GM12864 (cell line): ENCODE data around the gene DRAP1.

ENCODE experiments used
- DNase-seq: peaks from one replicate; pipeline ENCODE4 v3.0.0-alpha.2; 2011; ENCODE audit warnings: low read depth
- H3K4me3 ChIP-seq: 2 replicates; pipeline ENCODE4 v1.5.1; 2011; ENCODE audit warnings: mild to moderate bottlenecking, low read depth, low read length, control low read depth
- TF ChIP-seq, protein P1 (sequence below): IDR thresholded peaks from 2 replicates; pipeline ENCODE4 v1.5.1; 2011; ENCODE audit warnings: low read depth, mild to moderate bottlenecking, moderate library complexity, low read length, control low read depth, inconsistent platforms; ENCODE audit errors: missing control alignments

Gene DRAP1

DNA sequence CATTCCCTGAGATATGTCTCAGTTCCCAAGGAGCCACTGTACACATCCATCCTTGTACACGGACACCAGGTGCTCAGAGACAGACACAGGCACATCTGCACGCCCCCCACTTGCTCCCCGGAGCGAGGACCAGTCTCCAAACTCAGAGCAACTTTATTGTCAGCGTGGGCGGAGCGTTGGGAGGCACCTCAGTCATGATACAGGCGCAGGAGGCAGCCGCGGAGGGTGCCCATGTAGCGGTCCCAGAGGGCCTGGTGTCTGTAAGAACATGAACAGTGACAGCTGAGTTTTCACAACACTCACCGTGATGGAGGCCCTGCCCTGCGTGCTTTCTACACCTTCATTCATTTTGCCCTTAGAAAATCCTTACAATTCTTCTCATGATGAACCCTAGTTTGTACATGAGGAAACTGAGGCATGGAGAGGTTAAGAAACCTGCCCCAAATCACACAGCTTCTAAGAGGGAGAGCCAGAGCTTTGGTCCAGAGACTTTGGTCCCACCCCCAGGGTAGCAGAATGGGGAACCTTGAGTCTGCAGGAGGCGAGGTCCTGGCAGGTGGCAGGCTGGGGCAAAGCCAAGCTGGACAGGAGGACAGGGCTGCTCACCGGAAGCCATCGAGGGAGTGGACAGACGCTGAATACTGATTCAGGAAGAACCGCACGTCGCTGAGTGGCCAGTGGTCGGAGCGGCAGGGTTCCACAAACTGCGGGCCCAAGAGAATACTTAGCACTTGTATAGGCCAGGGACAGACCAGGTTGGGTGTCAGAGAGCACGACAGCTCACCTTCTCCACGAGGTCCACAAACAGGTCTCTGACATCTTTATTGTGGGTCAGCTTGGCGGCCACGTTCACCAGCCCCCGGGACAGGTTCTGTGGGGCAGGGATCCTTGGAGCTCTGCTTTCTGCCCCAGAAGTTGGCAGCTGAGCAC, 35.2 kb upstream of the DRAP1 start:
- no peak for DNase-seq
- no peak overlapping the region for H3K4me3 ChIP-seq
- TF ChIP-seq, protein P1, sequence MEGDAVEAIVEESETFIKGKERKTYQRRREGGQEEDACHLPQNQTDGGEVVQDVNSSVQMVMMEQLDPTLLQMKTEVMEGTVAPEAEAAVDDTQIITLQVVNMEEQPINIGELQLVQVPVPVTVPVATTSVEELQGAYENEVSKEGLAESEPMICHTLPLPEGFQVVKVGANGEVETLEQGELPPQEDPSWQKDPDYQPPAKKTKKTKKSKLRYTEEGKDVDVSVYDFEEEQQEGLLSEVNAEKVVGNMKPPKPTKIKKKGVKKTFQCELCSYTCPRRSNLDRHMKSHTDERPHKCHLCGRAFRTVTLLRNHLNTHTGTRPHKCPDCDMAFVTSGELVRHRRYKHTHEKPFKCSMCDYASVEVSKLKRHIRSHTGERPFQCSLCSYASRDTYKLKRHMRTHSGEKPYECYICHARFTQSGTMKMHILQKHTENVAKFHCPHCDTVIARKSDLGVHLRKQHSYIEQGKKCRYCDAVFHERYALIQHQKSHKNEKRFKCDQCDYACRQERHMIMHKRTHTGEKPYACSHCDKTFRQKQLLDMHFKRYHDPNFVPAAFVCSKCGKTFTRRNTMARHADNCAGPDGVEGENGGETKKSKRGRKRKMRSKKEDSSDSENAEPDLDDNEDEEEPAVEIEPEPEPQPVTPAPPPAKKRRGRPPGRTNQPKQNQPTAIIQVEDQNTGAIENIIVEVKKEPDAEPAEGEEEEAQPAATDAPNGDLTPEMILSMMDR, result no peak

DNA sequence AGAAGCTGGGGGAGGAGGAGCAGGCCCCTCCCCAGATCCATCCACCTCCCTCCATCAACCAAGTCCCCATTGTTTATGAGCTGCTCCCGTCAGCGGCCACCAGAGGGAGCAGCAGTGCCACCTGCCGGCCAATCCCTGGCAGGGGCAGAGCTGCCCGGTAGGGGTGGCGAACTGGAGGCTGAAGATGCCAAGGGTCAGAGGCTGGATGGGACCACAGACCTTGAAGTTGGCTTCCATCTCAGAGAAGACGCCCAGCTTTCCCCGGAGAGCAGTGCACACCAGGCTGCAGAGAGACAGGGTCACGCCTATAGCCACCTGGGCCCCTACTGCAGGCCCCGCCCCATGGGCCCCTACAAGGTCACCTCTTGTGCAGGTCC, 34.5 kb upstream of the DRAP1 start:
- TF ChIP-seq, protein P1, result peak; percentile 100
- no peak overlapping the region for H3K4me3 ChIP-seq
- DNase-seq, result no peak

DNA sequence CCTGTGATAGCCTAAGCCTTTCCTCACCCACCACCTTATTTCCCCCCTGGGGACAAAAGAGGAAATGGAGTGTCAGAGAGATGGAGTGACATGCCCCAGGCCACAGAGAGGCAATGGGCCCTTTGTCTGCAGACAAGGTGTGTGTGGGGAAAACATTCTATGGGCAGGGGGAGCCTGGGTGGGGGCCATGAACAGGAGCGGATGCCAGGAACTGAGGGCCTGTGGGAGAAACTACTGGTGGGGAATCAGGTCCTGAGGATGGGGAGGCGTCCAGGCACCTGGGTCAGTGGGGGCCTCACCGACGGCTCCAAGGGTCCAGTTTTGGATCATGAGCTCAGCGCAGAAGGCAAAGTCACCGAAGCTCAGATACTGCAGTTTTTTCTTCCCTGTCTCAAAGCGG, 34.0 kb upstream of the DRAP1 start:
- DNase-seq, result no peak
- no peak overlapping the region for H3K4me3 ChIP-seq
- TF ChIP-seq, protein P1, result no peak

DNA sequence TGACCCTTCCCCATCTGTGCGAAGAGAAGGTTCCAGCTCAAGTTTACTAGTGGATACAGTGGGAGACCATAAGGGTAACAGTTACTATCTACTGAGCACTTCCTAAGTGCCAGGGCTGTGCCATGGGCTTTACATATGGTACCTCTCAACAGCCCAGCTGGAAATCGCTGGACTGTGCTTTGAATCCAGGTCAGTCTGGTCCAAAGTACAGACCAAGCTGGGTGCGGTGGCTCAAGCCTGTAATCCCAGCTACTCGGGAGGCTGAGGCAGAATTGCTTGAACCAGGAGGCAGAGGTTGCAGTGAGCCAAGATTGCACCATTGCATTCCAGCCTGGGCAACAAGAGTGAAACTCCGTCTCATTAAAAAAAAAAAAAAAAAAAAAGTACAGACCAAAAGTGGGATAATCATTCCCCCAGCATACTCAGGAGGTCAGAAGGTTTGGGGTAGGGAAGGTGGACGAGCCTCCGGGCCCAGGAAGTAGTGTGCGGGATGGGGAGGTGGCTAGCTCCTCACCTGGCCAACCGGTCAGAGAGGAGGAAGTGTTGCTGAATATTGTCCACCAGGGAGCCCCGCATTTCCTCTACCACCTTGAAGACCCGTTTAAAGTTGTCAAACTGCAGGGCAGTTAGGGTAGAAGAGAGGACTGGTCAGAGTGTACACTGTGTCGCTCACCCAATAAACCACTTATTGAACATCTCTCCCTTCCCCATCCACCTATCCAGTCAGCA, 33.3 kb upstream of the DRAP1 start:
- no peak overlapping the region for H3K4me3 ChIP-seq
- TF ChIP-seq, protein P1, result no peak
- DNase-seq, result no peak

DNA sequence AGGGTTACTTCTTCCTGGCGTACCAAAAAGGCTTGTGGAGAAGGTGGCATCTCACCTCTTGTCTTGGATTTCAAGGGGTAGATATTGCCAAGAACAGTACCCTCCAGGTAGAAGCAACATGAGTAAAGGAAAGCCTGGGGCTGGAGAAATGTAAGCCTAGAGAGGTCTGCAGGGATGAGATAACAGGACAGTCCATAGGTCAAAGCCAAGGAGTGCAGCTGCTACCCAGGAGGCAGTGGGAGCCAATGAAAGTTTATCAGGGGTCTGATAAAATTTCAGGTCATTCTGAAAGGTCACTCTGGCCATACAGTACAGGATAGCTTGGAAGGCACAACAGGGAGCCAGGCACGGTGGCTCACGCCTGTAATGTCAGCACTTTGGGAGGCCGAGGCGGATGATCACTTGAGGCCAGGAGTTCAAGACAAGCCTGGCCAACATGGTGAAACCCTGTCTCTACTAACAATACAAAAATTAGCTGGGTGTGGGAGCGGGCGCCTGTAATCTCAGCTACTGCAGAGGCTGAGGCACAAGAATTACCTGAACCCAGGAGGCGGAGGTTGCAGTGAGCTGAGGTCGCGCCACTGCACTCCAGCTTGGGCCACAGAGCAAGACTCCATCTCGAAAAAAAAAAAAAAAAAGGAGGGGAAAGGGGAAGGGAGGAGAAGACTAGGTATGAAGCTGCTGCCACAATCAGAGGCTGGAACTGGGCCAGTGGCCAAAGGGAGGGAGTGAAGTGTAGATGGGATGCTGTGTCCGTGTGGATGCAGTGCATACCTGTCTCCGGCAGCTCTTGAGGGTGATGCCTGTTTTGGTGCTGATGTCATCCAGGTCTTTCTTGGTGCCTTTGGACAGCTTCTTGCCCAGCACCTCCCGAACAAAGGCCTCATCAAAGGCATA, 32.2 kb upstream of the DRAP1 start:
- DNase-seq, result no peak
- peak overlapping the region; percentile 63 for H3K4me3 ChIP-seq
- TF ChIP-seq, protein P1, result no peak

DNA sequence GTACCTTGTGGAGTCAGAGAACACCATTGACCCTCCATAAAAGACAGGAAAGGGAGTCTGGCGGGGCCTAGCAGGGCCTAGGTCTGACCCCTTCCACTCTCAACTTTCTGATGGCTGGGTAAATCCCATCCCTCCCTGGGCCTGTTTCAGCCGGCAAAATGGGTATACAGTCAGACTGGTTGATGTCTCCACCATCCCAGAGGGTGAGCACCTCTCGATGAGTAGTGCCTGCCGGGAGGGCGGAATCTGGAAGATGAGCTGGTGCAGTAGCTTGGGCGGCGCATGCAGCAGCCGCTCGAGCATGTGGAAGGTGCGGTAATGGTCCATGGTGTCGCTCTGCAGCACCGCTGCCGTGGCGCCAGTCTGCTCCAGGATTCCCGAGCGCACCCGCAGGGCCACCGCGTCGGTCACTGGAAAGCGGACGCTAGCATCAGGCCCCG, 31.5 kb upstream of the DRAP1 start:
- DNase-seq, result no peak
- TF ChIP-seq, protein P1, result no peak
- H3K4me3 ChIP-seq, result peak overlapping the region; percentile 63
